GM12878 (cell line): ENCODE measurements around the gene GFAP. TPM values are rescaled to one million over a fixed set of nuclear protein-coding genes. Genes with fewer than 3 reads are reported as not detected.

Experiments
- ATAC-seq: fragments of 200-7000 bp; cut with Tn5 transposase; 3 replicates; pipeline ENCODE4 v1.9.1; 2020; ENCODE audit warnings: mild to moderate bottlenecking, moderate library complexity
- BruUV-seq: library from RNA; stranded (reverse); fragments of 400-500 nt; replicated peaks from 2 replicates; lab custom pipeline; 2021; lab: Mats Ljungman, UMichigan
- CTCF ChIA-PET: fragments of 300-600 bp; sonication (Branson Sonifier 250); formaldehyde crosslinking; extraction: SDS; loops from one replicate; lab custom pipeline; 2021; ENCODE audit warnings: inconsistent platforms; lab: Yijun Ruan, JAX
- POLR2A ChIA-PET: fragments of 350-600 bp; formaldehyde crosslinking; extraction: SDS; loops from one replicate; lab custom pipeline; 2021; ENCODE audit warnings: inconsistent platforms; lab: Charles Lee
- RAD21 ChIA-PET: fragments of 300-600 bp; sonication (Branson Sonifier 250); formaldehyde crosslinking; loops from one replicate; lab custom pipeline; 2023; ENCODE audit warnings: antibody characterized with exemption; ENCODE audit not compliant: unreplicated experiment; lab: Charles Lee
- SMC1A ChIA-PET: fragments of 300-600 bp; sonication (Branson Sonifier 250); formaldehyde crosslinking; loops from one replicate; lab custom pipeline; 2023; ENCODE audit not compliant: unreplicated experiment, uncharacterized antibody; lab: Charles Lee
- DNase-seq: peaks from one replicate; pipeline ENCODE4 v3.0.0-alpha.2; 2011; ENCODE audit warnings: low read depth, low spot score
- FAIRE-seq: peaks from 3 replicates; lab custom pipeline; 2011; peaks lifted over from hg19 to GRCh38; lab: Jason Lieb, UNC
- H2AFZ ChIP-seq: 2 replicates; pipeline ENCODE4 v1.6.0; 2011; ENCODE audit warnings: low read depth, low read length, control low read depth; ENCODE audit not compliant: control insufficient read depth
- H3K27ac ChIP-seq: 2 replicates; pipeline ENCODE4 v1.5.1; 2011; ENCODE audit warnings: control low read depth; ENCODE audit not compliant: control insufficient read depth, insufficient read depth
- H3K27me3 ChIP-seq, 2 experiments: replicated peaks in 1 of 2; 2 replicates each; pipeline versions ENCODE4 v1.6.0 to v1.6.1; 2011; ENCODE audit warnings: low read length in 1 of 2; ENCODE audit not compliant: control insufficient read depth in 2 of 2, insufficient read depth in 2 of 2
- H3K36me3 ChIP-seq, 2 experiments: 2 replicates each; pipeline ENCODE4 v1.5.1; 2011; ENCODE audit warnings: low read length in 1 of 2; ENCODE audit not compliant: control insufficient read depth in 2 of 2, insufficient read depth in 2 of 2
- H3K4me1 ChIP-seq: 2 replicates; pipeline ENCODE4 v1.6.1; 2011; ENCODE audit warnings: mild to moderate bottlenecking, low read length, moderate library complexity, mixed read lengths; ENCODE audit not compliant: control insufficient read depth, insufficient read depth
- H3K4me2 ChIP-seq: 2 replicates; pipeline ENCODE4 v1.6.0; 2011; ENCODE audit warnings: control low read depth; ENCODE audit not compliant: control insufficient read depth, insufficient read depth
- H3K4me3 ChIP-seq: fragments of 200-600 bp; sonication (generic); 2 replicates; pipeline ENCODE4 v1.5.1; 2016
- H3K79me2 ChIP-seq: 2 replicates; pipeline ENCODE4 v1.6.0; 2011; ENCODE audit warnings: low read length; ENCODE audit not compliant: control insufficient read depth, insufficient read depth
- H3K9ac ChIP-seq: 2 replicates; pipeline ENCODE4 v1.8.0; 2011; ENCODE audit warnings: low read length, control low read depth, mixed read lengths; ENCODE audit not compliant: control insufficient read depth, insufficient read depth
- H3K9me3 ChIP-seq: replicated peaks from 3 replicates; pipeline ENCODE4 v1.5.1; 2011; ENCODE audit warnings: mild to moderate bottlenecking, low read length; ENCODE audit not compliant: control insufficient read depth, insufficient read depth
- H4K20me1 ChIP-seq: 2 replicates; pipeline ENCODE4 v1.6.0; 2011; ENCODE audit not compliant: control insufficient read depth, insufficient read depth
- ATF3 ChIP-seq: IDR thresholded peaks from 2 replicates; pipeline ENCODE4 v1.6.1; 2011; ENCODE audit warnings: low read depth, mild to moderate bottlenecking, low read length, moderate library complexity, borderline replicate concordance; ENCODE audit errors: extremely low read depth
- ATF7 ChIP-seq: fragments of 450-650 bp; IDR thresholded peaks from 2 replicates; pipeline ENCODE4 v1.6.1; 2016; ENCODE audit warnings: low read depth, mild to moderate bottlenecking
- CBFB ChIP-seq: IDR thresholded peaks from 2 replicates; pipeline ENCODE4 v1.6.1; 2016; ENCODE audit warnings: antibody characterized with exemption, low read depth
- DPF2 ChIP-seq: fragments of 450-650 bp; IDR thresholded peaks from 2 replicates; pipeline ENCODE4 v1.6.1; 2017; ENCODE audit warnings: mild to moderate bottlenecking
- MYB ChIP-seq: fragments of 150-350 bp; IDR thresholded peaks from 2 replicates; pipeline ENCODE4 v1.6.1; 2014; ENCODE audit warnings: mild to moderate bottlenecking, low read depth, low read length, borderline replicate concordance
- NFXL1 ChIP-seq: fragments of 450-650 bp; IDR thresholded peaks from 2 replicates; pipeline ENCODE4 v1.6.1; 2017; ENCODE audit warnings: antibody characterized with exemption, mild to moderate bottlenecking, borderline replicate concordance
- PKNOX1 ChIP-seq: fragments of 450-650 bp; IDR thresholded peaks from 2 replicates; pipeline ENCODE4 v1.6.1; 2016; ENCODE audit warnings: mild to moderate bottlenecking
- POLR2AphosphoS2 ChIP-seq: IDR thresholded peaks from 2 replicates; pipeline ENCODE4 v1.6.1; 2011; ENCODE audit warnings: low read depth, mild to moderate bottlenecking, low read length, improper control_type of control experiment, moderate library complexity
- RB1 ChIP-seq: fragments of 450-650 bp; formaldehyde crosslinking; IDR thresholded peaks from 2 replicates; pipeline ENCODE4 v1.6.1; 2017; ENCODE audit warnings: mild to moderate bottlenecking, borderline replicate concordance
- SMAD5 ChIP-seq: IDR thresholded peaks from 2 replicates; pipeline ENCODE4 v1.6.1; 2016; ENCODE audit warnings: antibody characterized with exemption, low read depth
- STAT1 ChIP-seq: fragments of 450-650 bp; conservative IDR thresholded peaks from 2 replicates; pipeline ENCODE4 v1.6.1; 2014; ENCODE audit warnings: antibody characterized with exemption, mild to moderate bottlenecking
- TARDBP ChIP-seq: IDR thresholded peaks from 2 replicates; pipeline ENCODE4 v1.6.1; 2016; ENCODE audit warnings: borderline replicate concordance
- ZSCAN29 ChIP-seq: fragments of 450-650 bp; IDR thresholded peaks from 2 replicates; pipeline ENCODE4 v1.6.1; 2017; ENCODE audit warnings: mild to moderate bottlenecking, moderate library complexity
- WGBS: methylation state at CpG from one replicate; pipeline ENCODE4 v1.1.6; 2016; ENCODE audit warnings: low lambda C conversion rate; ENCODE audit not compliant: insufficient replicate concordance, insufficient coverage; ENCODE audit errors: missing lambda C conversion rate; 5-methylcytosine and 5-hydroxymethylcytosine counted together
- in situ Hi-C: fragments of 300-500 bp; cut with MboI; formaldehyde crosslinking; loops from 9 replicates; pipeline ENCODE4 v1.14.3; 2018; ENCODE audit warnings: mixed read lengths
- intact Hi-C: fragments of 100-400 bp; cut with micrococcal nuclease; formaldehyde crosslinking; loops from one replicate; pipeline ENCODE4 v1.14.2; 2022; ENCODE audit not compliant: unreplicated experiment
- polyA plus RNA-seq, 11 experiments: library from polyadenylated mRNA; depleted of rRNA in 4 of 11; unstranded in 6 of 11; stranded (reverse) in 5 of 11; fragments of >200 nt; fragmentation: Nextera tagmentation in 4 of 11; fragmentation: Illumina TruSeq in 1 of 11; extraction: Ambion mirVana in 4 of 11; extraction: Trizol in 1 of 11; gene quantifications; 1 replicate in 1 of 11; 2 replicates in 10 of 11; pipeline versions ENCODE4 v1.2.1 to v1.2.3, GENCODE V29; 2011 to 2016; ENCODE audit warnings: inconsistent platforms in 2 of 11, missing spikeins in 2 of 11, low read depth in 1 of 11
- total RNA-seq, 4 experiments: library from RNA; depleted of rRNA in 3 of 4; stranded (reverse); fragments of >200 nt in 3 of 4; fragmentation: Illumina TruSeq in 1 of 4; extraction: Trizol in 1 of 4; gene quantifications; 2 replicates each; pipeline versions ENCODE4 v1.2.1 to v1.2.3, GENCODE V29; 2013 to 2021

GFAP gene
- total and polyA plus RNA-seq, 10 of the 15 experiments (the other 5 are each of a cell fraction or from before 2014, with no cell fraction given) = 0.04 to 0.25 TPM; not detected in 8

GRCh38 chr17:44900894-44901293 is 14.4 kb downstream of the GFAP start:
- no peaks in the 10 kb centered on the region for H3K9me3 ChIP-seq
- BruUV-seq = no TSS peak
- H3K27ac ChIP-seq = no peak overlapping the region
- POLR2A ChIA-PET = interaction anchor here (0.6 kb wide), 1 partner anchor 17 kb away, joined by 4 read pairs; no protein-coding TSS in a partner anchor
- intact Hi-C loops = no loop called here
- H3K79me2 ChIP-seq = peaks cover 28% of the 10 kb centered on the region
- DNase-seq (no peak), FAIRE-seq (no peak), ATAC-seq (no peak)
- in situ Hi-C loops = no loop called here
- WGBS = 26% methylated on average over 3 of the region's 3 CpGs
- no peaks in the 10 kb centered on the region for H3K27me3 ChIP-seq
- no peaks in the 10 kb centered on the region for H3K36me3 ChIP-seq
- SMC1A ChIA-PET = interaction anchor here (0.8 kb wide), 1 partner anchor 23 kb away, joined by 3 read pairs; no protein-coding TSS in a partner anchor
- TF ChIP-seq ATF7 (0 out of 2 replicates have a peak, but pooled peaks have one; percentile 39), ATF3 (no peak)
- no peak overlapping the region for H3K4me2 ChIP-seq
- CTCF ChIA-PET = interaction anchor here (0.7 to 2.6 kb wide), 2 partner anchors 199 to 234 kb away, joined by 3 to 8 read pairs; partner anchors contain the start of gene ACBD4
- no peak overlapping the region for H3K4me3 ChIP-seq
- no peaks in the 10 kb centered on the region for H4K20me1 ChIP-seq
- no peak overlapping the region for H2AFZ ChIP-seq
- RAD21 ChIA-PET = interaction anchor here (1.1 to 1.5 kb wide), 3 partner anchors 13 to 120 kb away, joined by 3 read pairs; no protein-coding TSS in a partner anchor
- peaks cover 3% of the 10 kb centered on the region; the same call in 1 of the 2 replicates for H3K4me1 ChIP-seq
- H3K9ac ChIP-seq = no peak overlapping the region

- no peaks in the 10 kb centered on the region for H3K9me3 ChIP-seq
- H3K9ac ChIP-seq = peak within 1 kb of the TSS; percentile 87
- no peaks in the 10 kb centered on the region for H3K27me3 ChIP-seq
- H3K79me2 ChIP-seq = peaks cover 35% of the 10 kb centered on the region
- peak within 1 kb of the TSS; percentile 94 for H3K4me2 ChIP-seq
- BruUV-seq = no TSS peak
- peak within 1 kb of the TSS; percentile 87 for H3K4me3 ChIP-seq
- H3K4me1 ChIP-seq = peaks cover 3% of the 10 kb centered on the region; the same call in 1 of the 2 replicates
- FAIRE-seq = peak; percentile 89
- SMC1A ChIA-PET = interaction anchor here (0.6 to 1.7 kb wide), 9 partner anchors 11 to 299 kb away, joined by 3 to 7 read pairs (median 3); partner anchors contain the start of gene GFAP
- peak within 1 kb of the TSS; percentile 97 for H3K27ac ChIP-seq
- intact Hi-C loops (no loop called here), in situ Hi-C loops (no loop called here)
- WGBS = under 1% methylated on average over 54 of the region's 54 CpGs
- peak; percentile 71 for DNase-seq
- H2AFZ ChIP-seq = peak within 1 kb of the TSS; percentile 99
- peaks cover 0 to 3% of the 10 kb centered on the region in 2 experiments; a peak in 2 of 4 replicates for H3K36me3 ChIP-seq
- CTCF ChIA-PET = interaction anchor here (0.6 to 3.2 kb wide), 11 partner anchors 11 to 298 kb away, joined by 3 to 18 read pairs (median 5); no protein-coding TSS in a partner anchor
- no peaks in the 10 kb centered on the region for H4K20me1 ChIP-seq
- ATAC-seq = peak; percentile 91
- POLR2A ChIA-PET = interaction anchor here (0.9 to 1.5 kb wide), 8 partner anchors 15 to 249 kb away, joined by 3 to 6 read pairs (median 3); partner anchors contain the start of gene HEXIM1
- RAD21 ChIA-PET = interaction anchor here (1.0 to 1.5 kb wide), 4 partner anchors 21 to 237 kb away, joined by 3 to 6 read pairs (median 4); partner anchors contain the start of gene ACBD4
- TF ChIP-seq TARDBP = peak; percentile 78
- TF ChIP-seq SMAD5 = peak; percentile 90
- peak; percentile 96; the same call in 1 of the 2 replicates for TF ChIP-seq RB1
- peak; percentile 54 for TF ChIP-seq PKNOX1
- peak; percentile 81; the same call in 1 of the 2 replicates for TF ChIP-seq POLR2AphosphoS2
- TF ChIP-seq NFXL1 = no peak
- TF ChIP-seq STAT1 = peak; percentile 99
- TF ChIP-seq ZSCAN29 = no peak
- peak; percentile 99 for TF ChIP-seq MYB
- no peak; the same call in 1 of the 2 replicates for TF ChIP-seq DPF2
- peak; percentile 96 for TF ChIP-seq CBFB
- peak; percentile 57; the same call in 1 of the 2 replicates for TF ChIP-seq ATF7
Observed at GRCh38 chr17:44899074-44899782, 16.1 kb downstream of the GFAP start, which contains the start of gene EFTUD2. Gene EFTUD2, minus strand, starts transcription at chr17:44899445. Its CDS starts 4,924 bp downstream, at chr17:44894521.
